ENCODE measurements around the gene CMTR1. TPM values are rescaled to one million over a fixed set of nuclear protein-coding genes. Genes with fewer than 3 reads are reported as not detected.

Gene CMTR1
- total and polyA plus RNA-seq, 2 of the 13 experiments (the other 11 are each of a cell fraction or from before 2014, with no cell fraction given): 19.7 to 55.2 TPM

DNA sequence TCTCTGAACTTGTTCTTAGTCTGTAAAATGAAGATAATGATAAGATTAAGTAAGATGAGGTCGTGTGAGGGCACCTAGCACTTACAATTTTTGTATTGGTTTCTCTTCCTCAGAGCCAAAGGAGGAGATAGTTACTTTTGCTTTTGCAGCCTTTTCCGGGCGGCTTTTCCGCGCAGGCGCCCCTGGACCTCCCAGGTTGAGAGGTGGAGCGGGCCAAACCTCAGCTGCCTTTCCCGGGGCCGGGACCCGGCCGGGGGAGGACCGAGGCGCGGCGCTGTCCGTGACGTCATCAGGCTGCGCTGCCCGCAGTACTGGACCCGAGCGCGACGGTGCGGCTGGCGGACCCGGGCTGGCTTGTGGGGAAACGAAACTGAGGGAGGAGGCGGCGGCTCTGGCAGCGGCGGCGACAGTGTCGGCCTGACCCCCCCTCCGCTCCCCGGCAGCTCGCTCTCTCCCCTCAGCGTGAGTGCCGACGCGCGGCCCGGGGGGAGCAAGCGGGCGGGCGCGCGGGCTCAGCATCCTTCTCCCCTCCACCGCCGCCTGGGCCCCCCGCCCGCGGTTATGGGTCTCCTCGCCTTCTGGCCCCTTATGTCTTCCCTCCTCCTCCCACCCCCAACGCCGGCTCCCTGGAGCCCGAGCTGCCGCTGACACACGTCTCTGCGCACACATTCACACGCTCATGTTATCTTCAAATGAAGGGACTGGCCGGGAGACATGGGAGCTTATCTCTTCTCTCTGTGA is at the start of gene CMTR1 (continued):
- TF ChIP-seq SYNCRIP (IDR thresholded peaks at IDR 0.05; ENCODE audit: insufficient read depth, low read depth, low read length) (no peak), KLF6 (CRISPR knock-in tag; IDR thresholded peaks at IDR 0.05) (peak; percentile 73), POLR2AphosphoS5 (IDR thresholded peaks at IDR 0.05; ENCODE audit: low read depth, low read length) (peak; percentile 89), ZFP82 (CRISPR knock-in tag; IDR thresholded peaks at IDR 0.05; ENCODE audit: borderline replicate concordance) (peak; percentile 74; the same call in 1 of the 2 replicates), PHF21A (CRISPR knock-in tag; IDR thresholded peaks at IDR 0.05) (peak; percentile 85; the same call in 1 of the 2 replicates), ZNF614 (CRISPR knock-in tag; IDR thresholded peaks at IDR 0.05; ENCODE audit: borderline replicate concordance) (0 out of 2 replicates have a peak, but pooled peaks have one; percentile 45), ZFX (CRISPR knock-in tag; IDR thresholded peaks at IDR 0.05; ENCODE audit: low read depth) (peak; percentile 91), MIXL1 (CRISPR knock-in tag; IDR thresholded peaks at IDR 0.05) (peak; percentile 49; the same call in 1 of the 2 replicates), HNF4A (CRISPR knock-in tag; IDR thresholded peaks at IDR 0.05) (peak; percentile 49), ZNF616 (CRISPR knock-in tag; IDR thresholded peaks at IDR 0.05; ENCODE audit: low read depth) (peak; percentile 78; the same call in 1 of the 2 replicates)
- TF ChIP-seq, protein P1, sequence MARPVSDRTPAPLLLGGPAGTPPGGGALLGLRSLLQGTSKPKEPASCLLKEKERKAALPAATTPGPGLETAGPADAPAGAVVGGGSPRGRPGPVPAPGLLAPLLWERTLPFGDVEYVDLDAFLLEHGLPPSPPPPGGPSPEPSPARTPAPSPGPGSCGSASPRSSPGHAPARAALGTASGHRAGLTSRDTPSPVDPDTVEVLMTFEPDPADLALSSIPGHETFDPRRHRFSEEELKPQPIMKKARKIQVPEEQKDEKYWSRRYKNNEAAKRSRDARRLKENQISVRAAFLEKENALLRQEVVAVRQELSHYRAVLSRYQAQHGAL (CRISPR knock-in tag; IDR thresholded peaks at IDR 0.05; ENCODE audit: not compliant biosample characterization): no peak
- TF ChIP-seq, protein P2, sequence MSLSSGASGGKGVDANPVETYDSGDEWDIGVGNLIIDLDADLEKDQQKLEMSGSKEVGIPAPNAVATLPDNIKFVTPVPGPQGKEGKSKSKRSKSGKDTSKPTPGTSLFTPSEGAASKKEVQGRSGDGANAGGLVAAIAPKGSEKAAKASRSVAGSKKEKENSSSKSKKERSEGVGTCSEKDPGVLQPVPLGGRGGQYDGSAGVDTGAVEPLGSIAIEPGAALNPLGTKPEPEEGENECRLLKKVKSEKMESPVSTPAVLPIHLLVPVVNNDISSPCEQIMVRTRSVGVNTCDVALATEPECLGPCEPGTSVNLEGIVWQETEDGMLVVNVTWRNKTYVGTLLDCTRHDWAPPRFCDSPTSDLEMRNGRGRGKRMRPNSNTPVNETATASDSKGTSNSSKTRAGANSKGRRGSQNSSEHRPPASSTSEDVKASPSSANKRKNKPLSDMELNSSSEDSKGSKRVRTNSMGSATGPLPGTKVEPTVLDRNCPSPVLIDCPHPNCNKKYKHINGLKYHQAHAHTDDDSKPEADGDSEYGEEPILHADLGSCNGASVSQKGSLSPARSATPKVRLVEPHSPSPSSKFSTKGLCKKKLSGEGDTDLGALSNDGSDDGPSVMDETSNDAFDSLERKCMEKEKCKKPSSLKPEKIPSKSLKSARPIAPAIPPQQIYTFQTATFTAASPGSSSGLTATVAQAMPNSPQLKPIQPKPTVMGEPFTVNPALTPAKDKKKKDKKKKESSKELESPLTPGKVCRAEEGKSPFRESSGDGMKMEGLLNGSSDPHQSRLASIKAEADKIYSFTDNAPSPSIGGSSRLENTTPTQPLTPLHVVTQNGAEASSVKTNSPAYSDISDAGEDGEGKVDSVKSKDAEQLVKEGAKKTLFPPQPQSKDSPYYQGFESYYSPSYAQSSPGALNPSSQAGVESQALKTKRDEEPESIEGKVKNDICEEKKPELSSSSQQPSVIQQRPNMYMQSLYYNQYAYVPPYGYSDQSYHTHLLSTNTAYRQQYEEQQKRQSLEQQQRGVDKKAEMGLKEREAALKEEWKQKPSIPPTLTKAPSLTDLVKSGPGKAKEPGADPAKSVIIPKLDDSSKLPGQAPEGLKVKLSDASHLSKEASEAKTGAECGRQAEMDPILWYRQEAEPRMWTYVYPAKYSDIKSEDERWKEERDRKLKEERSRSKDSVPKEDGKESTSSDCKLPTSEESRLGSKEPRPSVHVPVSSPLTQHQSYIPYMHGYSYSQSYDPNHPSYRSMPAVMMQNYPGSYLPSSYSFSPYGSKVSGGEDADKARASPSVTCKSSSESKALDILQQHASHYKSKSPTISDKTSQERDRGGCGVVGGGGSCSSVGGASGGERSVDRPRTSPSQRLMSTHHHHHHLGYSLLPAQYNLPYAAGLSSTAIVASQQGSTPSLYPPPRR (CRISPR knock-in tag; IDR thresholded peaks at IDR 0.05; ENCODE audit: borderline replicate concordance): peak; percentile 64
- TF ChIP-seq, protein P3, sequence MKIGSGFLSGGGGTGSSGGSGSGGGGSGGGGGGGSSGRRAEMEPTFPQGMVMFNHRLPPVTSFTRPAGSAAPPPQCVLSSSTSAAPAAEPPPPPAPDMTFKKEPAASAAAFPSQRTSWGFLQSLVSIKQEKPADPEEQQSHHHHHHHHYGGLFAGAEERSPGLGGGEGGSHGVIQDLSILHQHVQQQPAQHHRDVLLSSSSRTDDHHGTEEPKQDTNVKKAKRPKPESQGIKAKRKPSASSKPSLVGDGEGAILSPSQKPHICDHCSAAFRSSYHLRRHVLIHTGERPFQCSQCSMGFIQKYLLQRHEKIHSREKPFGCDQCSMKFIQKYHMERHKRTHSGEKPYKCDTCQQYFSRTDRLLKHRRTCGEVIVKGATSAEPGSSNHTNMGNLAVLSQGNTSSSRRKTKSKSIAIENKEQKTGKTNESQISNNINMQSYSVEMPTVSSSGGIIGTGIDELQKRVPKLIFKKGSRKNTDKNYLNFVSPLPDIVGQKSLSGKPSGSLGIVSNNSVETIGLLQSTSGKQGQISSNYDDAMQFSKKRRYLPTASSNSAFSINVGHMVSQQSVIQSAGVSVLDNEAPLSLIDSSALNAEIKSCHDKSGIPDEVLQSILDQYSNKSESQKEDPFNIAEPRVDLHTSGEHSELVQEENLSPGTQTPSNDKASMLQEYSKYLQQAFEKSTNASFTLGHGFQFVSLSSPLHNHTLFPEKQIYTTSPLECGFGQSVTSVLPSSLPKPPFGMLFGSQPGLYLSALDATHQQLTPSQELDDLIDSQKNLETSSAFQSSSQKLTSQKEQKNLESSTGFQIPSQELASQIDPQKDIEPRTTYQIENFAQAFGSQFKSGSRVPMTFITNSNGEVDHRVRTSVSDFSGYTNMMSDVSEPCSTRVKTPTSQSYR (CRISPR knock-in tag; IDR thresholded peaks at IDR 0.05; ENCODE audit: borderline replicate concordance): peak; percentile 56; the same call in 1 of the 2 replicates
- TF ChIP-seq, protein P4, sequence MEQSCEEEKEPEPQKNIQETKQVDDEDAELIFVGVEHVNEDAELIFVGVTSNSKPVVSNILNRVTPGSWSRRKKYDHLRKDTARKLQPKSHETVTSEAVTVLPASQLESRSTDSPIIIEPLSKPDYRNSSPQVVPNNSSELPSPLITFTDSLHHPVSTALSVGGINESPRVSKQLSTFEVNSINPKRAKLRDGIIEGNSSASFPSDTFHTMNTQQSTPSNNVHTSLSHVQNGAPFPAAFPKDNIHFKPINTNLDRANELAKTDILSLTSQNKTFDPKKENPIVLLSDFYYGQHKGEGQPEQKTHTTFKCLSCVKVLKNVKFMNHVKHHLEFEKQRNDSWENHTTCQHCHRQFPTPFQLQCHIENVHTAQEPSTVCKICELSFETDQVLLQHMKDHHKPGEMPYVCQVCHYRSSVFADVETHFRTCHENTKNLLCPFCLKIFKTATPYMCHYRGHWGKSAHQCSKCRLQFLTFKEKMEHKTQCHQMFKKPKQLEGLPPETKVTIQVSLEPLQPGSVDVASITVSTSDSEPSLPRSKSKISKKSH (CRISPR knock-in tag; IDR thresholded peaks at IDR 0.05; ENCODE audit: borderline replicate concordance): peak; percentile 74
- TF ChIP-seq, protein P5, sequence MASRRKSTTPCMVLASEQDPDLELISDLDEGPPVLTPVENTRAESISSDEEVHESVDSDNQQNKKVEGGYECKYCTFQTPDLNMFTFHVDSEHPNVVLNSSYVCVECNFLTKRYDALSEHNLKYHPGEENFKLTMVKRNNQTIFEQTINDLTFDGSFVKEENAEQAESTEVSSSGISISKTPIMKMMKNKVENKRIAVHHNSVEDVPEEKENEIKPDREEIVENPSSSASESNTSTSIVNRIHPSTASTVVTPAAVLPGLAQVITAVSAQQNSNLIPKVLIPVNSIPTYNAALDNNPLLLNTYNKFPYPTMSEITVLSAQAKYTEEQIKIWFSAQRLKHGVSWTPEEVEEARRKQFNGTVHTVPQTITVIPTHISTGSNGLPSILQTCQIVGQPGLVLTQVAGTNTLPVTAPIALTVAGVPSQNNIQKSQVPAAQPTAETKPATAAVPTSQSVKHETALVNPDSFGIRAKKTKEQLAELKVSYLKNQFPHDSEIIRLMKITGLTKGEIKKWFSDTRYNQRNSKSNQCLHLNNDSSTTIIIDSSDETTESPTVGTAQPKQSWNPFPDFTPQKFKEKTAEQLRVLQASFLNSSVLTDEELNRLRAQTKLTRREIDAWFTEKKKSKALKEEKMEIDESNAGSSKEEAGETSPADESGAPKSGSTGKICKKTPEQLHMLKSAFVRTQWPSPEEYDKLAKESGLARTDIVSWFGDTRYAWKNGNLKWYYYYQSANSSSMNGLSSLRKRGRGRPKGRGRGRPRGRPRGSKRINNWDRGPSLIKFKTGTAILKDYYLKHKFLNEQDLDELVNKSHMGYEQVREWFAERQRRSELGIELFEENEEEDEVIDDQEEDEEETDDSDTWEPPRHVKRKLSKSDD (CRISPR knock-in tag; IDR thresholded peaks at IDR 0.05; ENCODE audit: low read depth): peak; percentile 89

Data from HepG2 (cell line).